K562 (cell line): ENCODE measurements around the gene HS2ST1. TPM values are rescaled to one million over a fixed set of nuclear protein-coding genes. Genes with fewer than 3 reads are reported as not detected.
A peak's percentile ranks its signal among the peaks of the same experiment; 100 is the strongest.
"Not testable (repeated sequence)": the region's sequence is repeated elsewhere in the genome, so short reads cannot be mapped to it uniquely, and the experiment has no call there.

Experiments
- ATAC-seq: fragments of 200-7000 bp; cut with Tn5 transposase; 3 replicates; pipeline ENCODE4 v1.9.1; 2020; ENCODE audit warnings: moderate library complexity
- BruUV-seq: library from RNA; stranded (reverse); fragments of 400-500 nt; replicated peaks from 2 replicates; lab custom pipeline; 2021; lab: Mats Ljungman, UMichigan
- CTCF ChIA-PET: fragments of 300-600 bp; formaldehyde crosslinking; extraction: SDS; loops from one replicate; lab custom pipeline; 2021; ENCODE audit warnings: low intra/inter-chr PET ratio; lab: Yijun Ruan, JAX
- POLR2A ChIA-PET: fragments of 300-600, 350-650 bp; sonication (Branson Sonifier 250); formaldehyde crosslinking; extraction: SDS; loops from one replicate; lab custom pipeline; 2021; ENCODE audit warnings: antibody characterized with exemption, inconsistent platforms; lab: Yijun Ruan, JAX
- DNase-seq, 4 experiments: peaks; one replicate each; pipeline versions ENCODE4 v3.0.0 to v3.0.0-alpha.2; 2011 to 2018; ENCODE audit warnings: low spot score in 3 of 4, mixed read lengths in 3 of 4; ENCODE audit errors: extremely low read depth in 1 of 4
- FAIRE-seq: peaks from 2 replicates; lab custom pipeline; 2011; peaks lifted over from hg19 to GRCh38; lab: Jason Lieb, UNC
- H2AFZ ChIP-seq: 2 replicates; pipeline ENCODE4 v1.6.0; 2011; ENCODE audit warnings: low read depth, low read length, control low read depth, inconsistent platforms
- H3K27ac ChIP-seq: fragments of 200-600 bp; 3 replicates; pipeline ENCODE4 v1.8.0; 2011; ENCODE audit warnings: low read depth, mild to moderate bottlenecking, control low read depth, inconsistent platforms, low read length, moderate library complexity, mixed read lengths; ENCODE audit errors: extremely low read depth
- H3K27me3 ChIP-seq, 2 experiments: fragments of 300-600 bp in 1 of 2; 2 replicates in 1 of 2; 3 replicates in 1 of 2; pipeline versions ENCODE4 v1.6.0 to v1.8.0; 2011; ENCODE audit warnings: inconsistent platforms in 2 of 2, low read length in 2 of 2, mild to moderate bottlenecking in 1 of 2, mixed read lengths in 1 of 2, moderate library complexity in 1 of 2; ENCODE audit not compliant: control insufficient read depth in 2 of 2, insufficient read depth in 2 of 2
- H3K36me3 ChIP-seq: fragments of 300-600 bp; 3 replicates; pipeline ENCODE4 v1.8.0; 2011; ENCODE audit warnings: mild to moderate bottlenecking, low read length, inconsistent platforms; ENCODE audit not compliant: control insufficient read depth, insufficient read depth
- H3K4me1 ChIP-seq, 2 experiments: fragments of 200-600 bp in 1 of 2; replicated peaks in 1 of 2; 2 replicates in 1 of 2; 3 replicates in 1 of 2; pipeline versions ENCODE4 v1.5.1 to v1.8.0; 2011; ENCODE audit warnings: inconsistent platforms in 2 of 2, low read length in 2 of 2, mild to moderate bottlenecking in 1 of 2, mixed read lengths in 1 of 2, moderate library complexity in 1 of 2; ENCODE audit not compliant: control insufficient read depth in 2 of 2, insufficient read depth in 2 of 2
- H3K4me2 ChIP-seq: 2 replicates; pipeline ENCODE4 v1.6.1; 2011; ENCODE audit warnings: low read length, control low read depth, inconsistent platforms, mixed read lengths; ENCODE audit not compliant: insufficient read depth
- H3K4me3 ChIP-seq: fragments of 200-600 bp; sonication (generic), shearing (Covaris generic); 2 replicates; pipeline ENCODE4 v1.5.1; 2016; ENCODE audit warnings: control low read depth, inconsistent platforms
- H3K79me2 ChIP-seq: fragments of 200-600 bp; 3 replicates; pipeline ENCODE4 v1.8.0; 2011; ENCODE audit warnings: low read length, inconsistent platforms; ENCODE audit not compliant: control insufficient read depth, insufficient read depth
- H3K9ac ChIP-seq, 2 experiments: 2 replicates each; pipeline versions ENCODE4 v1.6.0 to v1.6.1; 2011; ENCODE audit warnings: low read depth in 2 of 2, low read length in 2 of 2, control low read depth in 1 of 2, inconsistent platforms in 1 of 2, mild to moderate bottlenecking in 1 of 2, mixed read lengths in 1 of 2; ENCODE audit not compliant: insufficient read depth in 1 of 2
- H3K9me1 ChIP-seq: one replicate; pipeline ENCODE4 v1.6.0; 2011; ENCODE audit warnings: inconsistent platforms, mild to moderate bottlenecking, low read length, moderate library complexity; ENCODE audit not compliant: control insufficient read depth, insufficient read depth
- H3K9me3 ChIP-seq: replicated peaks from 2 replicates; pipeline ENCODE4 v1.5.1; 2011; ENCODE audit warnings: low read depth, low read length, inconsistent platforms; ENCODE audit not compliant: control insufficient read depth, insufficient read depth
- H4K20me1 ChIP-seq: replicated peaks from 2 replicates; pipeline ENCODE4 v1.6.1; 2011; ENCODE audit warnings: low read length, inconsistent platforms, mixed read lengths; ENCODE audit not compliant: control insufficient read depth, insufficient read depth
- BCOR ChIP-seq: fragments of 450-650 bp; IDR thresholded peaks from 2 replicates; pipeline ENCODE4 v1.6.1; 2016
- BDP1 ChIP-seq: IDR thresholded peaks from 3 replicates; pipeline ENCODE4 v1.6.1; 2011; ENCODE audit not compliant: insufficient read length, insufficient read depth
- ETV1 ChIP-seq: fragments of 450-650 bp; conservative IDR thresholded peaks from 2 replicates; pipeline ENCODE4 v1.6.1; 2016; ENCODE audit warnings: missing genetic modification characterization, control low read depth, low read depth, missing compliant biosample characterization
- IRF2 ChIP-seq: sonication (generic); formaldehyde crosslinking; IDR thresholded peaks from 2 replicates; pipeline ENCODE4 v1.8.1; 2022; ENCODE audit warnings: mild to moderate bottlenecking, missing genetic modification reagents
- JUND ChIP-seq, 2 experiments: IDR thresholded peaks; 2 replicates in 1 of 2; 3 replicates in 1 of 2; pipeline ENCODE4 v1.6.1; 2011; ENCODE audit warnings: borderline replicate concordance in 2 of 2, low read depth in 2 of 2, low read length in 2 of 2, improper control_type of control experiment in 1 of 2, missing biosample characterization in 1 of 2, missing genetic modification characterization in 1 of 2, missing genetic modification reagents in 1 of 2
- MXD1 ChIP-seq: fragments of 250-450 bp; sonication (Bioruptor Pico); IDR thresholded peaks from 2 replicates; pipeline ENCODE4 v1.8.0; 2021; ENCODE audit warnings: borderline replicate concordance, mild to moderate bottlenecking, moderate library complexity; ENCODE audit not compliant: poor library complexity, severe bottlenecking
- PHF21A ChIP-seq: fragments of 450-650 bp; IDR thresholded peaks from 2 replicates; pipeline ENCODE4 v1.6.1; 2017; ENCODE audit warnings: low read depth, borderline replicate concordance
- RNF2 ChIP-seq: sonication (generic); IDR thresholded peaks from 2 replicates; pipeline ENCODE4 v1.6.1; 2016
- TRIM24 ChIP-seq, 2 experiments: fragments of 450-650 bp; IDR thresholded peaks; 2 replicates each; pipeline ENCODE4 v1.6.1; 2016
- XRCC4 ChIP-seq: IDR thresholded peaks from one replicate; pipeline ENCODE4 v1.6.1; 2011; ENCODE audit not compliant: insufficient read depth, insufficient read length; ENCODE audit errors: extremely low read depth
- ZNF146 ChIP-seq: IDR thresholded peaks from one replicate; pipeline ENCODE4 v1.6.1; 2018; ENCODE audit warnings: missing compliant biosample characterization; ENCODE audit not compliant: unreplicated experiment
- ZNF175 ChIP-seq: fragments of 200-800 bp; sonication (Bioruptor generic); IDR thresholded peaks from 2 replicates; pipeline ENCODE4 v1.6.1; 2016; ENCODE audit warnings: low read depth, mild to moderate bottlenecking, missing genetic modification characterization, missing compliant biosample characterization
- WGBS: fragments of 100-300 bp; shearing (Covaris generic); methylation state at CpG from one replicate; pipeline ENCODE4 v1.1.6; 2016; ENCODE audit warnings: low coverage, mixed read lengths; ENCODE audit not compliant: insufficient coverage; ENCODE audit errors: missing lambda C conversion rate; 5-methylcytosine and 5-hydroxymethylcytosine counted together
- in situ Hi-C: fragments of 300-500 bp; cut with MboI; formaldehyde crosslinking; loops from 4 replicates; pipeline ENCODE4 v1.15.0; 2018; ENCODE audit warnings: inconsistent platforms, mixed read lengths
- intact Hi-C: fragments of 100-400 bp; cut with micrococcal nuclease; formaldehyde crosslinking; loops from 2 replicates; pipeline ENCODE4 v1.14.2; 2022
- polyA plus RNA-seq, 8 experiments: library from polyadenylated mRNA; depleted of rRNA in 4 of 8; stranded (reverse) in 5 of 8; unstranded in 3 of 8; fragments of >200 nt; fragmentation: Nextera tagmentation in 2 of 8; fragmentation: Illumina TruSeq in 1 of 8; extraction: Ambion mirVana in 2 of 8; extraction: Trizol in 1 of 8; gene quantifications; 2 replicates each; pipeline versions ENCODE4 v1.2.1 to v1.2.3, GENCODE V29; 2011 to 2014; ENCODE audit warnings: inconsistent platforms in 1 of 8, missing spikeins in 1 of 8
- total RNA-seq, 7 experiments: library from RNA; depleted of rRNA in 6 of 7; stranded (reverse); fragments of >200 nt in 6 of 7; fragmentation: Illumina TruSeq in 2 of 7; extraction: Trizol in 2 of 7; gene quantifications; 2 replicates each; pipeline versions ENCODE4 v1.2.1 to v1.2.3, GENCODE V29; 2011 to 2021; ENCODE audit warnings: low replicate concordance in 1 of 7

Gene HS2ST1
- total and polyA plus RNA-seq, 9 of the 15 experiments (the other 6 are each of a cell fraction or from before 2014, with no cell fraction given): 7.7 to 43.3 (median 25.8) TPM

GRCh38 chr1:86989690-86990089 lies 75.3 kb downstream of the HS2ST1 start:
- H3K4me3 ChIP-seq, ATAC-seq, DNase-seq, BruUV-seq, CTCF ChIA-PET, H3K4me2 ChIP-seq, H3K9ac ChIP-seq, FAIRE-seq, H3K9me3 ChIP-seq, H3K27me3 ChIP-seq, H2AFZ ChIP-seq, in situ Hi-C loops, intact Hi-C loops, H3K36me3 ChIP-seq, H4K20me1 ChIP-seq, H3K27ac ChIP-seq, H3K9me1 ChIP-seq: not testable (repeated sequence)
- Histone ChIP-seq H3K79me2 (peaks cover 56% of the 10 kb centered on the region), H3K4me1 (peaks cover 10 to 43% of the 10 kb centered on the region in 2 experiments; a peak in 4 of 5 replicates)
- POLR2A ChIA-PET: interaction anchor here (1.2 to 1.9 kb wide), 2 partner anchors 11 to 16 kb away, joined by 3 to 5 read pairs; no protein-coding TSS in a partner anchor
- WGBS: 46% methylated on average over 3 of the region's 3 CpGs
- peak; percentile 16; the same call in 1 of the 2 replicates for TF ChIP-seq BCOR
- peak; percentile 76 for TF ChIP-seq ZNF146 (CRISPR knock-in tag)

- ChIA-PET CTCF (no interaction called here), POLR2A (interaction anchor here (1.2 to 1.9 kb wide), 2 partner anchors 10 to 17 kb away, joined by 3 to 5 read pairs; no protein-coding TSS in a partner anchor)
- in situ Hi-C loops: no loop called here
- Histone ChIP-seq H3K36me3 (no peaks in the 10 kb centered on the region), H3K9me3 (no peaks in the 10 kb centered on the region), H3K27me3 (no peaks in the 10 kb centered on the region), H3K27ac (peak overlapping the region; percentile 77), H3K9me1 (no peaks in the 10 kb centered on the region), H3K9ac (peak overlapping the region in 1 of 2 experiments; percentile 42; a peak in 2 of 4 replicates), H3K4me1 (peaks cover 10 to 47% of the 10 kb centered on the region in 2 experiments; a peak in 4 of 5 replicates), H3K4me3 (no peak overlapping the region), H3K79me2 (peaks cover 63% of the 10 kb centered on the region), H2AFZ (no peak overlapping the region), H4K20me1 (no peaks in the 10 kb centered on the region), H3K4me2 (peak overlapping the region; percentile 73)
- 3% methylated on average over 2 of the region's 2 CpGs for WGBS
- no TSS peak for BruUV-seq
- peak in 1 of 4 experiments; percentile 47 for DNase-seq
- FAIRE-seq: no peak
- intact Hi-C loops: no loop called here
- no peak; the same call in 2 of the 3 replicates for ATAC-seq
- TF ChIP-seq XRCC4 (no peak), JUND (IDR thresholded peaks at IDR 0.05; ENCODE audit: borderline replicate concordance, low read depth, low read length) (no peak), JUND (tag; IDR thresholded peaks at IDR 0.05; ENCODE audit: borderline replicate concordance, low read depth, low read length) (no peak), MXD1 (CRISPR knock-in tag) (no peak), TRIM24 (IDR thresholded peaks at IDR 0.05) (no peak), RNF2 (no peak), PHF21A (no peak), IRF2 (CRISPR knock-in tag) (no peak), ZNF175 (CRISPR knock-in tag) (no peak), ETV1 (tag) (no peak), BDP1 (no peak)
Measured at GRCh38 chr1:86990826-86991225, 76.4 kb downstream of the HS2ST1 start.
